Esophagus muscularis mucosa (tissue), 4 donors: ENCODE data around the gene DGKG. TPM values are rescaled to one million over a fixed set of nuclear protein-coding genes. Genes with fewer than 3 reads are reported as not detected.

Source experiments
- DNase-seq: peaks from one replicate; pipeline ENCODE4 v3.0.0-alpha.2; 2017; ENCODE audit errors: extremely low spot score
- H3K27ac ChIP-seq, 4 donors: fragments of 200-600 bp; sonication (generic); replicated peaks in 1 of 4; 1 replicate in 3 of 4; 2 replicates in 1 of 4; pipeline ENCODE4 v1.5.1; 2016 to 2019; ENCODE audit warnings: mild to moderate bottlenecking in 1 of 4
- H3K27me3 ChIP-seq, 4 donors: fragments of 200-600 bp; sonication (generic); one replicate each; pipeline versions ENCODE4 v1.5.1 to v1.6.0; 2016 to 2019
- H3K36me3 ChIP-seq, 4 donors: fragments of 200-600 bp; sonication (generic); one replicate each; pipeline ENCODE4 v1.5.1; 2016 to 2019
- H3K4me1 ChIP-seq, 4 donors: fragments of 200-600 bp; sonication (generic); one replicate each; pipeline ENCODE4 v1.5.1; 2016 to 2019
- H3K4me3 ChIP-seq, 4 donors: fragments of 200-600 bp; sonication (generic); 1 replicate in 2 of 4; 2 replicates in 2 of 4; pipeline ENCODE4 v1.5.1; 2016 to 2019; ENCODE audit warnings: mild to moderate bottlenecking in 4 of 4, moderate library complexity in 1 of 4
- H3K9me3 ChIP-seq, 4 donors: fragments of 200-600 bp; sonication (generic); 1 replicate in 3 of 4; 2 replicates in 1 of 4; pipeline ENCODE4 v1.5.1; 2016 to 2019
- EP300 ChIP-seq: sonication (generic); formaldehyde crosslinking; IDR thresholded peaks from one replicate; pipeline ENCODE4 v1.6.1; 2017; ENCODE audit warnings: antibody characterized with exemption
- POLR2A ChIP-seq: fragments of 450-650 bp; IDR thresholded peaks from one replicate; pipeline ENCODE4 v1.6.1; 2017; ENCODE audit warnings: antibody characterized with exemption, moderate library complexity, mild to moderate bottlenecking, low read depth
- POLR2AphosphoS5 ChIP-seq, 2 donors: sonication (generic); formaldehyde crosslinking; IDR thresholded peaks; one replicate each; pipeline ENCODE4 v1.6.1; 2017; ENCODE audit warnings: antibody characterized with exemption in 2 of 2
- WGBS: methylation state at CpG from one replicate; pipeline ENCODE4 v1.1.5; 2018; 5-methylcytosine and 5-hydroxymethylcytosine counted together
- intact Hi-C: fragments of 100-400 bp; cut with DNase I; formaldehyde crosslinking; loops from one replicate; pipeline ENCODE4 v1.15.1; 2023
- total RNA-seq, 4 donors: library from RNA; depleted of rRNA; stranded (reverse); fragments of >200 nt; gene quantifications; one replicate each; pipeline versions ENCODE4 v1.1.0 to v1.2.1, GENCODE V29; 2016
- TF ChIP-seq, protein P1 (sequence below), 3 experiments: fragments of 200-600 bp in 2 of 3; fragments of 450-650 bp in 1 of 3; sonication (generic) in 2 of 3; IDR thresholded peaks; one replicate each; pipeline ENCODE4 v1.5.1; 2017 to 2019; ENCODE audit warnings: antibody characterized with exemption in 3 of 3, mild to moderate bottlenecking in 2 of 3, moderate library complexity in 1 of 3

DGKG gene
- total RNA-seq, 4 donors from 2014 or later = 75.0 to 169 (median 104) TPM

- 88% methylated on average over 6 of the region's 6 CpGs for WGBS
- Histone ChIP-seq H3K4me3 (no peak overlapping the region), H3K27ac (peak overlapping the region in 1 of 4 donors; percentile 58), H3K27me3 (no peaks in the 10 kb centered on the region), H3K9me3 (no peaks in the 10 kb centered on the region), H3K4me1 (peaks cover 12 to 54% (median 45%) of the 10 kb centered on the region in 4 donors), H3K36me3 (peaks cover 4 to 51% (median 33%) of the 10 kb centered on the region in 4 donors)
- TF ChIP-seq EP300 (no peak), POLR2AphosphoS5 (IDR thresholded peaks at IDR 0.05) (no peak), POLR2A (no peak)
- TF ChIP-seq, protein P1, sequence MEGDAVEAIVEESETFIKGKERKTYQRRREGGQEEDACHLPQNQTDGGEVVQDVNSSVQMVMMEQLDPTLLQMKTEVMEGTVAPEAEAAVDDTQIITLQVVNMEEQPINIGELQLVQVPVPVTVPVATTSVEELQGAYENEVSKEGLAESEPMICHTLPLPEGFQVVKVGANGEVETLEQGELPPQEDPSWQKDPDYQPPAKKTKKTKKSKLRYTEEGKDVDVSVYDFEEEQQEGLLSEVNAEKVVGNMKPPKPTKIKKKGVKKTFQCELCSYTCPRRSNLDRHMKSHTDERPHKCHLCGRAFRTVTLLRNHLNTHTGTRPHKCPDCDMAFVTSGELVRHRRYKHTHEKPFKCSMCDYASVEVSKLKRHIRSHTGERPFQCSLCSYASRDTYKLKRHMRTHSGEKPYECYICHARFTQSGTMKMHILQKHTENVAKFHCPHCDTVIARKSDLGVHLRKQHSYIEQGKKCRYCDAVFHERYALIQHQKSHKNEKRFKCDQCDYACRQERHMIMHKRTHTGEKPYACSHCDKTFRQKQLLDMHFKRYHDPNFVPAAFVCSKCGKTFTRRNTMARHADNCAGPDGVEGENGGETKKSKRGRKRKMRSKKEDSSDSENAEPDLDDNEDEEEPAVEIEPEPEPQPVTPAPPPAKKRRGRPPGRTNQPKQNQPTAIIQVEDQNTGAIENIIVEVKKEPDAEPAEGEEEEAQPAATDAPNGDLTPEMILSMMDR (IDR thresholded peaks at IDR 0.05) = no peak
- intact Hi-C loops = loop anchor here (5.0 kb wide), 1 partner anchor 78 kb away; the partner anchor contains the start of gene DGKG
- DNase-seq = no peak
Measured at GRCh38 chr3:186284661-186285060, 77.4 kb downstream of the DGKG start.

DNA sequence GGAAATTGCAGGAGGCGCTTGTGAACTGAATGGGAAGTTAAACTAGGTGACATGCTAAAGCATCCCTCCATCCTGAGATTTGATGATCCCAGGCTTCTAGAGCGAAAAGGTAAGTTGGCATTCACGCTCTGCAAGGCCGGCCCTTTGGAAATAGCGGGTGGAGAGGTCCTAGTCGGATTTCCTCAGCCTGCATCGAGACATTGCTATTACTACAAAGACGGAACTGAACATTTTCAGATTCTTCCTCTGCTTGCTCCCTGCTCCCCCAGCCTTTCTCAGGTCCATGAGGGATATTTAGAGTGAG lies 77.7 kb downstream of the DGKG start:
- no peak overlapping the region for H3K4me3 ChIP-seq
- TF ChIP-seq, protein P1 (IDR thresholded peaks at IDR 0.05) = no peak
- TF ChIP-seq POLR2A (no peak), EP300 (no peak), POLR2AphosphoS5 (IDR thresholded peaks at IDR 0.05) (no peak)
- H3K27me3 ChIP-seq = no peaks in the 10 kb centered on the region
- no peaks in the 10 kb centered on the region for H3K9me3 ChIP-seq
- intact Hi-C loops = loop anchor here (5.0 kb wide), 1 partner anchor 78 kb away; the partner anchor contains the start of gene DGKG
- WGBS = 95% methylated on average over 8 of the region's 8 CpGs
- peak overlapping the region in 2 of 4 donors; percentile 40 to 58 for H3K27ac ChIP-seq
- peaks cover 8 to 54% (median 36%) of the 10 kb centered on the region in 4 donors for H3K36me3 ChIP-seq
- DNase-seq = no peak
- peaks cover 12 to 50% (median 43%) of the 10 kb centered on the region in 4 donors for H3K4me1 ChIP-seq

- no peak for TF ChIP-seq POLR2A
- no peak for TF ChIP-seq POLR2AphosphoS5 (IDR thresholded peaks at IDR 0.05)
- Histone ChIP-seq H3K36me3 (peaks cover 13 to 59% (median 41%) of the 10 kb centered on the region in 4 donors), H3K4me1 (peaks cover 12 to 45% (median 39%) of the 10 kb centered on the region in 4 donors), H3K27me3 (no peaks in the 10 kb centered on the region), H3K27ac (peak overlapping the region; percentile 16 to 72 (median 60)), H3K4me3 (no peak overlapping the region), H3K9me3 (no peaks in the 10 kb centered on the region)
- intact Hi-C loops = loop anchor here (5.0 kb wide), 1 partner anchor 79 kb away; the partner anchor contains the start of gene DGKG
- DNase-seq = no peak
- 87% methylated on average over 6 of the region's 6 CpGs for WGBS
Measured at GRCh38 chr3:186283651-186284348, 78.2 kb downstream of the DGKG start.

DNA sequence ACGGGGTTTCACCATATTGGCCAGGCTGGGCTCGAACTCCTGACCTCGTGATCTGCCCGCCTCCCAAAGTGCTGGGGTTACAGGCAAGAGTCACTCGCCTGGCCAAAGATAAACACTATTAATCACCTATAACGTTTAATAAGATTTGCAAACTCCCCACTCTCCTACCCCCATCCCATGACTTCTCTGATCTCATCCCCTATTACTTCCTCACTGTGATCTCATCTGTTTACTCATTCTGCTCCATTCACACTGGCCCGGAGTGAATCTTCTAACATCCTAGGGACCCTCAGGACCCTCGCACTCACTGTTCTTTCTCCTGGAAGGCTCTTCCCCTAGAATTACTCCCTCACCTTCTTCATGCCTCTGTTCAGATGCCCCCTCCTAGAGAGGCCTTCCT lies 78.9 kb downstream of the DGKG start:
- Histone ChIP-seq H3K36me3 (peaks cover 14 to 62% (median 43%) of the 10 kb centered on the region in 4 donors), H3K9me3 (no peaks in the 10 kb centered on the region), H3K4me1 (peaks cover 6 to 38% (median 33%) of the 10 kb centered on the region in 4 donors), H3K4me3 (no peak overlapping the region), H3K27ac (peak overlapping the region in 3 of 4 donors; percentile 58 to 72 (median 62)), H3K27me3 (no peaks in the 10 kb centered on the region)
- DNase-seq = no peak
- WGBS = 82% methylated on average over 8 of the region's 8 CpGs
- intact Hi-C loops = loop anchor here (5.0 kb wide), 1 partner anchor 79 kb away; the partner anchor contains the start of gene DGKG
- no peak for TF ChIP-seq EP300
- TF ChIP-seq, protein P1 (IDR thresholded peaks at IDR 0.05) = no peak
- TF ChIP-seq POLR2A = no peak
- TF ChIP-seq POLR2AphosphoS5 (IDR thresholded peaks at IDR 0.05) = no peak

DNA sequence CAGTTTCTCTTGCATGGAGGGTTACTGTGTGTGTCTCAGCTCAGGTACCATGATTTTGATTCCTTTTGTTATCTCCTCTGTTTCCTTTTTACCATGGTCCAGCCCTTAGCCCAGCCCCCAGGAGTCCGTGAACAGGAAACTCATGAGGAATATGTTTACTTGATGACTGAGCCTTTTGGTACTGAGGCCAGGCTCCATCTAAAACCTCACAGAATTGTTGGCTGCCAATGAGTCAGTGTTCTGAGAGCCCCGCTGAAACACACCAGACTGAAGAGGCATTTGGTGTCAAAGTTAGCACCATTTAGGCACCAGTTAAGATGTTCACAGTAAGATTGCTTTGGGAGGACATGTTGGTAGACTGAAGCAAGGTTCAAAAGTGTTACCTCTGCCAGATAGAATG lies 80.9 kb downstream of the DGKG start:
- Histone ChIP-seq H3K4me1 (peaks cover 3 to 47% (median 37%) of the 10 kb centered on the region in 4 donors), H3K27ac (peak overlapping the region; percentile 58 to 72 (median 65)), H3K4me3 (no peak overlapping the region), H3K27me3 (no peaks in the 10 kb centered on the region), H3K36me3 (peaks cover 14 to 65% (median 48%) of the 10 kb centered on the region in 4 donors), H3K9me3 (no peaks in the 10 kb centered on the region)
- intact Hi-C loops = loop anchor here (5.0 kb wide), 1 partner anchor 81 kb away; the partner anchor contains the start of gene DGKG
- no peak for DNase-seq
- WGBS = 7% methylated on average over 2 of the region's 2 CpGs
- TF ChIP-seq POLR2AphosphoS5 (IDR thresholded peaks at IDR 0.05) = no peak
